ENCODE measurements around the gene GSTM3.
"Not testable (repeated sequence)": the region's sequence is repeated elsewhere in the genome, so short reads cannot be mapped to it uniquely, and the experiment has no call there.

The GSTM3 gene

GRCh38 chr1:109726007-109726406 is 14.8 kb downstream of the GSTM3 start:
- DNase-seq (ENCODE audit: low spot score), result no peak

- DNase-seq (ENCODE audit: low spot score), result no peak
These were observed 15.3 kb downstream of the GSTM3 start for GRCh38 chr1:109725510-109725909.

- DNase-seq (ENCODE audit: low spot score), result no peak
These were observed 15.9 kb downstream of the GSTM3 start for GRCh38 chr1:109724933-109725332.

- no peak for DNase-seq (ENCODE audit: low spot score)
These were observed 17.7 kb downstream of the GSTM3 start for GRCh38 chr1:109722908-109723691.

GRCh38 chr1:109721971-109722370 is 18.9 kb downstream of the GSTM3 start:
- DNase-seq (ENCODE audit: low spot score), result no peak

- DNase-seq (ENCODE audit: low spot score), result no peak
These were observed 19.8 kb downstream of the GSTM3 start for GRCh38 chr1:109721042-109721441.

- no peak for DNase-seq (ENCODE audit: low spot score)
These were observed 21.5 kb downstream of the GSTM3 start for GRCh38 chr1:109719337-109719837.

DNA sequence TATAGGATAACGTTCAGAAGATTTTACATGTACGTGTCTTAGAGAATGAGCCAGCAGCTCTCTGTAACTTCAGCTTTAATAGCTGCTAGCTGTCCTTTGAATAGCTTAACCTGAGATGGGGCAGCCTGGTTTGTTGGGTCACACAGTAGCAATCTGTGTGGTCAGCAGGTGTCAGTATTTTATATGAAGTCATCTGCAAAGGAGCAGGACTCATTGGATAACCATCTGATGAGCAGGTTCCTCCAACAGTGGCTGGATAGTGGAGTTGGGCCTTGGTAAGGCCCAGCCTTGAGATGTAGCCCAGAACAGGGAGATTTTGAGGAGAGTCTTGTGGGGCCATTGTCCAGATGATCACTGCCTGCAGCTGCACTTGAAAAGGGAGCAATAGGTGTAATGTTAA is 22.3 kb downstream of the GSTM3 start:
- no peak for DNase-seq (ENCODE audit: low spot score)

GRCh38 chr1:109717729-109718128 is 23.1 kb downstream of the GSTM3 start:
- no peak for DNase-seq (ENCODE audit: low spot score)

- no peak for DNase-seq (ENCODE audit: low spot score)
These were observed 24.2 kb downstream of the GSTM3 start for GRCh38 chr1:109716570-109717090.

DNA sequence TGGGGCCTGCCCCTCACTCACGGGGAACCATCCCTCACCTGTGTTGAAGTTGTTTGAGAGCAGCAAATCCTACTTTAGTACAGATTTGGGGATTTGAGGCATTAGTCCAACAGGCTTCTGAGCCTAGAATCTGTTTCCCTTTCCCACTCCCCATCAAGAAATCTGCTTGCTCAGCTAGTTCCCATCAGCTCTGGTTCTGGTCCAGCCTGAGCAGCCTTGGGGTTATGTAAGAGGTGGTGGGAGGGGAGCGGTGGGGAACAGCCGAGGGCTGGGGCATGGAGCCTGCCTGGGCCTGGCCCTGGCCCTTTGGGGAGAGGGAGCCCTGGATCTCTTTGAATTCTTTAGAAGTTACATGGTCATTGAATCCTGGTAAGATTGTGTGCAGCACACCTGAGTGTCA is 24.7 kb downstream of the GSTM3 start:
- no peak for DNase-seq (ENCODE audit: low spot score)

- no peak for DNase-seq (ENCODE audit: low spot score)
These were observed 26.0 kb downstream of the GSTM3 start for GRCh38 chr1:109714661-109715372.

- no peak for DNase-seq (ENCODE audit: low spot score)
These were observed 27.2 kb downstream of the GSTM3 start for GRCh38 chr1:109713636-109714035.

DNA sequence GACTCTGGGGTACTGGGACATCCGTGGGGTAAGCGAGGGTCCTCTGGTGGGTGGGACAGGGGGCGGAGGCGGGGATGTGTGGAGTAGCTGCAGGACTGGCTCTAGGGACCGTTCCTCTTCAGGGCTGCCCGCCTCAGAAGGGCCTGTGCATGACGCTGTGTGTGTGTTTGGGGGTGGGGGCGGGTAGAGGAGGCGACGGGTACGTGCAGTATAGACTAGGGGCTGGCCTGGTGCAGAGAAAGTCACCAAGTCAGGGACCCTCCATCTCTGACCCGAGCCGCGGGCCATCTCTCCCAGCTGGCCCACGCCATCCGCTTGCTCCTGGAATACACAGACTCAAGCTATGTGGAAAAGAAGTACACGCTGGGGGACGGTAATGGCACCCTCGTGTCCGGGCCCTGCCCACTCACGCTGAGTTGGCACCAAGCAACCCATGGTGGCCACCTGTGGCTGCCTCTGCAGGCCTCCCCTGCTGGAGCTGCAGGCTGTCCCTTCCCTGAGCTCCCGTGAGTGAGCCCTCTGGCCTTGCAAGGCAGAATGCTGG is 28.4 kb downstream of the GSTM3 start:
- DNase-seq (ENCODE audit: low spot score), result no peak

- not testable (repeated sequence) for DNase-seq (ENCODE audit: low spot score)
These were observed 29.1 kb downstream of the GSTM3 start, which contains the start of gene GSTM5 for GRCh38 chr1:109711593-109712320. GSTM5 (plus strand) TSS chr1:109712251; CDS start chr1:109712313, 62 bp downstream.

- not testable (repeated sequence) for DNase-seq (ENCODE audit: low spot score)
These were observed 31.0 kb downstream of the GSTM3 start for GRCh38 chr1:109709822-109710221.

DNA sequence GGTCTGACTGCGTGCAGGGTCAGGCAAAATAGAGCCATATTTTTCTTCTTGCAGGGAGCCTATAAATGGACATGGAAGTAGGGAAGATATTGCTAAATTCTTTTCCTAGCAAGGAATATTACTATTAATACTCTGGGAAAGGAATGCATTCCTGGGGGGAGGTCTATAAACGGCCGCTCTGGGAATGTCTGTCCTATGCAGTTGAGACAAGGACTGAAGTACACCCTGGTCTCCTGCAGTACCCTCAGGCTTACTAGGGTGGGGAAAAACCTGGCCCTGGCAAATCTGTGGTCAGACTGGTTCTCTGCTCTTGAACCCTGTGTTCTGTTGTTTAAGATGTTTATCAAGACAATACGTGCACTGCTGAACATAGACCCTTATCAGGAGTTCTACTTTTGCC is 31.9 kb downstream of the GSTM3 start:
- DNase-seq (ENCODE audit: low spot score), result not testable (repeated sequence)

- no peak for DNase-seq (ENCODE audit: low spot score)
These were observed 35.4 kb downstream of the GSTM3 start for GRCh38 chr1:109705411-109705810.

DNA sequence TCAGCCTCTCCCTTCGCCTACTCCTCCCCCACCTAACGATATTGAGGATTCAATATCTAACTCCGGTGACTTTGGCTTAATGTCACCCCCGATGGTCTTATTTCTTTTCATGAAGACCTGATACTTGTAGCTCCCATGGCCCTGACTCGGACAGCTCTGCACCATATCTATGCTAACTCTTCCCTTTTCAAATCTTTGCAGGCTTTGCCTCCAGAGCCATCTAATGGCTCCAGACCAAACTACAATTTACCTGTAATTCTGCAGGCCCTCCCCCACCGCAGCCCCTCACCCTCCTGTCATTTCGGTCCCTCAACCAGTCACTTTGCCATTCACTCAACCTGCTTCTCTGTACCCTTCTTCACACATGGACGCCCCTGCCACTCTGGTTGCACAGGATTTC is 36.7 kb downstream of the GSTM3 start:
- DNase-seq (ENCODE audit: low spot score), result no peak

GRCh38 chr1:109702940-109703339 is 37.9 kb downstream of the GSTM3 start:
- not testable (repeated sequence) for DNase-seq (ENCODE audit: low spot score)

DNA sequence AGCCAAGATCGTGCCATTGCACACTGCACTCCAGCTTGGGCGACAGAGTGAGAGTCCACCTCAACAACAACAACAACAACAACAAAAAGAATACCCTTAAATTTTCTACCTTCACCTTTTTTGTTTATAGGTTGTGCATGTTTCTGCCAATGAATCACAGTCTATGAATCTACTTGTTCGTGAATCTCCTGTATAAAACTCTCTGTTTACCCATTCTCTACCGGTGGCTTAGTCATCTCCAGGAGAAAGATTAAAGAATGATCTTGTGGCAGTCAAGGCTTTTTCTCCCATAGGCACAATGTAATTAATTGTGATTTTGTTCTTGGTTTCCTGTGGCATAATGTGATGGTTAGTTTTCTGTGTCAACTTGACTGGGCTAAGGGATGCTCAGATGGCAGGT is 43.0 kb downstream of the GSTM3 start:
- DNase-seq (ENCODE audit: low spot score), result not testable (repeated sequence)

- DNase-seq (ENCODE audit: low spot score), result no peak
These were observed 43.8 kb downstream of the GSTM3 start for GRCh38 chr1:109697066-109697465.

All from CD4-positive, alpha-beta T cell treated with Interleukin-15 for 4 hours (primary cell).